ENCODE measurements around the gene GALNS.
A peak's percentile ranks its signal among the peaks of the same experiment; 100 is the strongest.

The GALNS gene

DNA sequence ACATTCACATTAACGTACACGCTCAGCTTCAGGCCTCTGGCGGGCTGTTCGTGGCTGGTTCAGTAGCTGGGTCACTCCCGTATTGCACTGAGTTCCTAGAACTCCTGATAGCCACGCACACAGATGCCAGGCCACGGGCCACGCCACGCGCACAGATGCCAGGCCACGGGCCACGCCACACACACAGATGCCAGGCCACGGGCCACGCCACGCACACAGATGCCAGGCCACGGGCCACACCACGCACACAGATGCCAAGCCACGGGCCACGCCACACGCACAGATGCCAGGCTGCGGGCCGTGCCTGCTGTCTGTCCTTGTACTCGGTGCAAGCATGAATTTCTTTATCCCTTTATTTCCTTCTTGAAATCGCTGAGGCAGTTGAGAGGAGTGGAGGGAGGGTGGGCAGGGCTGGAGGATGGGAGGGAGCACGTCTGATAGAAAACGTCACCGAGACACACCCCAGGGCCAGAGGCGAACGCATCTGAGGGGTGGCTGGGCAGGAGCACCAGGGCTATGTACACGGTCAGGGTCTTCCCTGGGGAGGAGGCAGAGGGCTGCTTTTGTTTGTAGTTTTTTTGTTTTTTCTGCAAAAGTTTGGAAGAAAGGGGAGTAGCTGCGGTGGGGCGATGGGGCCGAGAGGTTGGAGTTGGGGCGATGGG is 18.3 kb upstream of the GALNS start:
- TF ChIP-seq ZNF565 (CRISPR knock-in tag; conservative IDR thresholded peaks at IDR 0.05; ENCODE audit: low read depth) (no peak), PPARA (CRISPR knock-in tag; IDR thresholded peaks at IDR 0.05; ENCODE audit: borderline replicate concordance) (no peak), ZC3H10 (CRISPR knock-in tag; IDR thresholded peaks at IDR 0.05) (no peak)
- ATAC-seq = no peak

DNA sequence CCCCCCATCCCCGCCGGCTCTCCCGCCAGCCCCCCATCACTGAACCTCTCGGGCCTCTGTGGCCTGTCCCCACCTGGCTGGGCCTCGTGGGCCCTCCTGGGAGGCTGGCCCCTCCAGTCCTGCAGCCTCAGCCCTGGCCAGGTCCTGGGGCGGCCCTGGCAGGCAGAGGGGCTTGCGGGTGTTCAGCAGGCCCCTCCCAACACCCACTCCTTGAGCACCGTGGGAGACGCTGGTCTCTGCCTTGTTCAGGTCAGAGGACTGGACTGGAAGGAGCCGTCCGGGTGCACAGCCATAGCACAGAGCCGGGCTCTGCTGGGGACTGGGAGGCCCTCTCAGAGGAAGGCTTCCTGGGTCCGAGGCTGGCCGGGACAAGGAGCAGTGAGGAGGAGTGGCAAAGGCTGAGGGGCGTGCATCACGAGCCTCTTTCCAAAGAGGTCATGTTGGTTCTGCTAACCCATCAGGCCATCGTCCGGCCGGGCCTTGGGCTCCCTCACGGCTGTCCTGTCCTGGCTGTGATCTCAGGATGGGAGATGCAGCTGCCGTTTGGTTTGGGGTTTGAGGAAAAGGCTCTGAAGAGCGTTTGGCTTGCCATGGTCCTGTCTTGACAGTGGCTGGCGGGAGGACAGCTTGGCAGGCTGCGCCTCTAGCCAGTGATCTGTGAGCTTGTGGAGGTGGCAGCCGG is 16.0 kb upstream of the GALNS start:
- TF ChIP-seq ZFP3 (CRISPR knock-in tag; IDR thresholded peaks at IDR 0.05) (no peak), ARNTL (CRISPR knock-in tag; IDR thresholded peaks at IDR 0.05; ENCODE audit: borderline replicate concordance, low read depth) (no peak), ZFP30 (CRISPR knock-in tag; IDR thresholded peaks at IDR 0.05) (no peak), BACH2 (CRISPR knock-in tag; IDR thresholded peaks at IDR 0.05; ENCODE audit: borderline replicate concordance) (no peak), CSDC2 (CRISPR knock-in tag; IDR thresholded peaks at IDR 0.05) (no peak), OSR1 (CRISPR knock-in tag; IDR thresholded peaks at IDR 0.05) (no peak)
- ATAC-seq = no peak

DNA sequence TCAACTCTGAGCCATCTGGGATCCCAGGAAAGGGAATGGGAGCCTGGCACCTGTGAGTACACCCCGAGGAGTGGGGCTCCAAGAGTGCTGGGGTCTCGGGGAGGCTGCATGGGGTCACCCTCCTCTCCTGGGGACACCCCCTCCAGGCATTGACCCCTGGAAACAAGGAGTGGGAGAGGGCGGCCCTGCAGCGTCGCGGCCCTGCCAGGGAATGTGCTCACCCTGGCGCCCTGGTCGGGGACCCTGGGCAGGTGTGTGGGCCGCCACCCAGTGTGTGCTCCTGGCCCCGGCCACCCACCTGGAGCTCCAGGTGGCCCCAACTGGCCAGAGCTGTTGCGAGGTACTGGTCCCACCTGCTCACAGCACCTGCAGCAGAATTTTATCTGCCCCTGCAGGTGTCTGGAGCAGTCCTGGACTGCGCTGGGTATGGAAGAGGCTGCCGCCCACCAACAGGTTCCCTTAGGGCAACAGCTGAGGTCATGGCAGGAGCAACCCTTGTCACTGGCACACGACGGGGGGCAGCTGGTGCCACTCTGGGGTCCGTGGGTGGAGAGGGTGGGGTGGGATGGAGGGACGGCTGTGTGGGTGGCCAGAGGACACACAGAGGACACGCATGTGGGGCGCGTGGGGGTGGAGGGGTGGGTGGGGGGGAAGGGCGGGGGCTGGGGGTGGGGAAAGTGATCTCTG is 15.1 kb upstream of the GALNS start:
- TF ChIP-seq BACH2 (CRISPR knock-in tag; IDR thresholded peaks at IDR 0.05; ENCODE audit: borderline replicate concordance) (no peak), PPARA (CRISPR knock-in tag; IDR thresholded peaks at IDR 0.05; ENCODE audit: borderline replicate concordance) (no peak), SNAI2 (CRISPR knock-in tag; IDR thresholded peaks at IDR 0.05) (no peak), ISL1 (CRISPR knock-in tag; IDR thresholded peaks at IDR 0.05) (no peak), ZNF70 (CRISPR knock-in tag; IDR thresholded peaks at IDR 0.05) (no peak), ARNTL (CRISPR knock-in tag; IDR thresholded peaks at IDR 0.05; ENCODE audit: borderline replicate concordance, low read depth) (no peak), ZNF565 (CRISPR knock-in tag; conservative IDR thresholded peaks at IDR 0.05; ENCODE audit: low read depth) (no peak), CSDC2 (CRISPR knock-in tag; IDR thresholded peaks at IDR 0.05) (no peak)
- TF ChIP-seq, protein P1, sequence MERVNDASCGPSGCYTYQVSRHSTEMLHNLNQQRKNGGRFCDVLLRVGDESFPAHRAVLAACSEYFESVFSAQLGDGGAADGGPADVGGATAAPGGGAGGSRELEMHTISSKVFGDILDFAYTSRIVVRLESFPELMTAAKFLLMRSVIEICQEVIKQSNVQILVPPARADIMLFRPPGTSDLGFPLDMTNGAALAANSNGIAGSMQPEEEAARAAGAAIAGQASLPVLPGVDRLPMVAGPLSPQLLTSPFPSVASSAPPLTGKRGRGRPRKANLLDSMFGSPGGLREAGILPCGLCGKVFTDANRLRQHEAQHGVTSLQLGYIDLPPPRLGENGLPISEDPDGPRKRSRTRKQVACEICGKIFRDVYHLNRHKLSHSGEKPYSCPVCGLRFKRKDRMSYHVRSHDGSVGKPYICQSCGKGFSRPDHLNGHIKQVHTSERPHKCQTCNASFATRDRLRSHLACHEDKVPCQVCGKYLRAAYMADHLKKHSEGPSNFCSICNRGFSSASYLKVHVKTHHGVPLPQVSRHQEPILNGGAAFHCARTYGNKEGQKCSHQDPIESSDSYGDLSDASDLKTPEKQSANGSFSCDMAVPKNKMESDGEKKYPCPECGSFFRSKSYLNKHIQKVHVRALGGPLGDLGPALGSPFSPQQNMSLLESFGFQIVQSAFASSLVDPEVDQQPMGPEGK (CRISPR knock-in tag; IDR thresholded peaks at IDR 0.05; ENCODE audit: borderline replicate concordance) = no peak
- no peak for ATAC-seq

DNA sequence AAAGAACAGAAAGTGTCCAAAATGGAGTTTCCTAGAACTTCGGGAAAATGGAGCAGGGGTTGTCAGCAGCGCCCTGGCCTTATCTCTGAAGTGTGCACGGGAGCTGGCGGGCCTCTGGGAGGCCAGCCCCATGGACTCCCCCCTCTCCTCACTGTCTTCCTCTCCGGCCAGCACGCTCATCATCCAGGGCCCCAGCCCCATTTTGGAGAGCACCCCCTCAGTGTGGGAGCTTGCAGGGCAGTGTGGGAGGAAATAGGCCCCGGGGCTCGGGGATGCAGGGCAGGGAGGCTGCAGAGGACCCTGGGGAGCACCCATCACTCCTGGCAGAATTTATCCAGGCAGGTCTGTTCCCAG is 14.6 kb upstream of the GALNS start:
- TF ChIP-seq SNAI2 (CRISPR knock-in tag; IDR thresholded peaks at IDR 0.05) (no peak), BACH2 (CRISPR knock-in tag; IDR thresholded peaks at IDR 0.05; ENCODE audit: borderline replicate concordance) (no peak), ZNF565 (CRISPR knock-in tag; conservative IDR thresholded peaks at IDR 0.05; ENCODE audit: low read depth) (no peak), TOX (CRISPR knock-in tag; IDR thresholded peaks at IDR 0.05; ENCODE audit: borderline replicate concordance) (no peak), CSDC2 (CRISPR knock-in tag; IDR thresholded peaks at IDR 0.05) (no peak), TCF4 (CRISPR knock-in tag; IDR thresholded peaks at IDR 0.05; ENCODE audit: borderline replicate concordance) (no peak), GLIS3 (CRISPR knock-in tag; IDR thresholded peaks at IDR 0.05) (no peak), ISL1 (CRISPR knock-in tag; IDR thresholded peaks at IDR 0.05) (no peak), ZFP3 (CRISPR knock-in tag; IDR thresholded peaks at IDR 0.05) (no peak), OSR1 (CRISPR knock-in tag; IDR thresholded peaks at IDR 0.05) (no peak), ARNTL (CRISPR knock-in tag; IDR thresholded peaks at IDR 0.05; ENCODE audit: borderline replicate concordance, low read depth) (no peak), ESRRG (CRISPR knock-in tag; IDR thresholded peaks at IDR 0.05) (no peak), RARB (CRISPR knock-in tag; IDR thresholded peaks at IDR 0.05) (no peak)
- TF ChIP-seq, protein P1 (CRISPR knock-in tag; IDR thresholded peaks at IDR 0.05; ENCODE audit: borderline replicate concordance) = no peak
- TF ChIP-seq, protein P2, sequence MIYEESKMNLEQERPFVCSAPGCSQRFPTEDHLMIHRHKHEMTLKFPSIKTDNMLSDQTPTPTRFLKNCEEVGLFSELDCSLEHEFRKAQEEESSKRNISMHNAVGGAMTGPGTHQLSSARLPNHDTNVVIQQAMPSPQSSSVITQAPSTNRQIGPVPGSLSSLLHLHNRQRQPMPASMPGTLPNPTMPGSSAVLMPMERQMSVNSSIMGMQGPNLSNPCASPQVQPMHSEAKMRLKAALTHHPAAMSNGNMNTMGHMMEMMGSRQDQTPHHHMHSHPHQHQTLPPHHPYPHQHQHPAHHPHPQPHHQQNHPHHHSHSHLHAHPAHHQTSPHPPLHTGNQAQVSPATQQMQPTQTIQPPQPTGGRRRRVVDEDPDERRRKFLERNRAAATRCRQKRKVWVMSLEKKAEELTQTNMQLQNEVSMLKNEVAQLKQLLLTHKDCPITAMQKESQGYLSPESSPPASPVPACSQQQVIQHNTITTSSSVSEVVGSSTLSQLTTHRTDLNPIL (CRISPR knock-in tag; IDR thresholded peaks at IDR 0.05; ENCODE audit: low read depth) = no peak
- TF ChIP-seq, protein P3, sequence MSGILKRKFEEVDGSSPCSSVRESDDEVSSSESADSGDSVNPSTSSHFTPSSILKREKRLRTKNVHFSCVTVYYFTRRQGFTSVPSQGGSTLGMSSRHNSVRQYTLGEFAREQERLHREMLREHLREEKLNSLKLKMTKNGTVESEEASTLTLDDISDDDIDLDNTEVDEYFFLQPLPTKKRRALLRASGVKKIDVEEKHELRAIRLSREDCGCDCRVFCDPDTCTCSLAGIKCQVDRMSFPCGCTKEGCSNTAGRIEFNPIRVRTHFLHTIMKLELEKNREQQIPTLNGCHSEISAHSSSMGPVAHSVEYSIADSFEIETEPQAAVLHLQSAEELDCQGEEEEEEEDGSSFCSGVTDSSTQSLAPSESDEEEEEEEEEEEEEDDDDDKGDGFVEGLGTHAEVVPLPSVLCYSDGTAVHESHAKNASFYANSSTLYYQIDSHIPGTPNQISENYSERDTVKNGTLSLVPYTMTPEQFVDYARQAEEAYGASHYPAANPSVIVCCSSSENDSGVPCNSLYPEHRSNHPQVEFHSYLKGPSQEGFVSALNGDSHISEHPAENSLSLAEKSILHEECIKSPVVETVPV (CRISPR knock-in tag; IDR thresholded peaks at IDR 0.05) = no peak
- TF ChIP-seq, protein P4, sequence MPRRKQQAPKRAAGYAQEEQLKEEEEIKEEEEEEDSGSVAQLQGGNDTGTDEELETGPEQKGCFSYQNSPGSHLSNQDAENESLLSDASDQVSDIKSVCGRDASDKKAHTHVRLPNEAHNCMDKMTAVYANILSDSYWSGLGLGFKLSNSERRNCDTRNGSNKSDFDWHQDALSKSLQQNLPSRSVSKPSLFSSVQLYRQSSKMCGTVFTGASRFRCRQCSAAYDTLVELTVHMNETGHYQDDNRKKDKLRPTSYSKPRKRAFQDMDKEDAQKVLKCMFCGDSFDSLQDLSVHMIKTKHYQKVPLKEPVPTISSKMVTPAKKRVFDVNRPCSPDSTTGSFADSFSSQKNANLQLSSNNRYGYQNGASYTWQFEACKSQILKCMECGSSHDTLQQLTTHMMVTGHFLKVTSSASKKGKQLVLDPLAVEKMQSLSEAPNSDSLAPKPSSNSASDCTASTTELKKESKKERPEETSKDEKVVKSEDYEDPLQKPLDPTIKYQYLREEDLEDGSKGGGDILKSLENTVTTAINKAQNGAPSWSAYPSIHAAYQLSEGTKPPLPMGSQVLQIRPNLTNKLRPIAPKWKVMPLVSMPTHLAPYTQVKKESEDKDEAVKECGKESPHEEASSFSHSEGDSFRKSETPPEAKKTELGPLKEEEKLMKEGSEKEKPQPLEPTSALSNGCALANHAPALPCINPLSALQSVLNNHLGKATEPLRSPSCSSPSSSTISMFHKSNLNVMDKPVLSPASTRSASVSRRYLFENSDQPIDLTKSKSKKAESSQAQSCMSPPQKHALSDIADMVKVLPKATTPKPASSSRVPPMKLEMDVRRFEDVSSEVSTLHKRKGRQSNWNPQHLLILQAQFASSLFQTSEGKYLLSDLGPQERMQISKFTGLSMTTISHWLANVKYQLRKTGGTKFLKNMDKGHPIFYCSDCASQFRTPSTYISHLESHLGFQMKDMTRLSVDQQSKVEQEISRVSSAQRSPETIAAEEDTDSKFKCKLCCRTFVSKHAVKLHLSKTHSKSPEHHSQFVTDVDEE (CRISPR knock-in tag; IDR thresholded peaks at IDR 0.05) = no peak
- peak; percentile 32 for ATAC-seq

Data from SK-N-SH treated with all-trans-retinoic acid at 6 μM for 48 hours (cell line).